ENCODE measurements around the gene DHCR24. TPM values are rescaled to one million over a fixed set of nuclear protein-coding genes. Genes with fewer than 3 reads are reported as not detected.
A peak's percentile ranks its signal among the peaks of the same experiment; 100 is the strongest.

DHCR24 gene
- total RNA-seq, 4 donors from 2014 or later = 299 to 488 (median 404) TPM

GRCh38 chr1:54804471-54805132 lies 82.4 kb downstream of the DHCR24 start:
- H3K4me3 ChIP-seq (ENCODE audit: low read depth, poor library complexity, severe bottlenecking) = no peak overlapping the region
- TF ChIP-seq CTCF (IDR thresholded peaks at IDR 0.05) (no peak), POLR2A (IDR thresholded peaks at IDR 0.05) (no peak)
- intact Hi-C loops (cut with DNase I; ENCODE audit: low total_unique reads) = no loop called here
- 73 to 78% methylated on average over 5 to 6 of the region's 6 CpGs for WGBS, 2 donors
- peak in 1 of 2 donors; percentile 53 for DNase-seq (ENCODE audit: low spot score in 2 of 2)

- TF ChIP-seq POLR2A (IDR thresholded peaks at IDR 0.05) (no peak), CTCF (IDR thresholded peaks at IDR 0.05) (no peak)
- intact Hi-C loops (cut with DNase I; ENCODE audit: low total_unique reads) = no loop called here
- 56 to 67% methylated on average over 4 of the region's 4 CpGs for WGBS, 2 donors
- H3K4me3 ChIP-seq (ENCODE audit: low read depth, poor library complexity, severe bottlenecking) = no peak overlapping the region
- DNase-seq (ENCODE audit: low spot score in 2 of 2) = peak in 1 of 2 donors; percentile 46
Measured at GRCh38 chr1:54803761-54804470, 83.1 kb downstream of the DHCR24 start.

GRCh38 chr1:54800899-54801759 lies 85.9 kb downstream of the DHCR24 start, which contains the start of gene TTC22:
TTC22 (minus strand) TSS chr1:54801323; CDS start chr1:54801163, 160 bp downstream.
- 3 to 4% methylated on average over 36 to 57 of the region's 58 CpGs for WGBS, 2 donors
- intact Hi-C loops (cut with DNase I; ENCODE audit: low total_unique reads) = no loop called here

GRCh38 chr1:54800041-54800898 lies 86.7 kb downstream of the DHCR24 start:
- H3K4me3 ChIP-seq (ENCODE audit: low read depth, poor library complexity, severe bottlenecking) = peak overlapping the region; percentile 35
- DNase-seq (ENCODE audit: low spot score in 2 of 2) = peak in 1 of 2 donors; percentile 82
- WGBS, 2 donors = 37 to 53% methylated on average over 18 to 27 of the region's 39 CpGs
- TF ChIP-seq POLR2A (IDR thresholded peaks at IDR 0.05) = no peak
- no peak for TF ChIP-seq CTCF (IDR thresholded peaks at IDR 0.05)
- intact Hi-C loops (cut with DNase I; ENCODE audit: low total_unique reads) = no loop called here

More at GRCh38 chr1:54800899-54801759, 85.9 kb downstream of the DHCR24 start, which contains the start of gene TTC22:
- peak in 1 of 2 donors; percentile 89 for DNase-seq (ENCODE audit: low spot score in 2 of 2)
- no peak for TF ChIP-seq CTCF (IDR thresholded peaks at IDR 0.05)
- TF ChIP-seq POLR2A (IDR thresholded peaks at IDR 0.05) = no peak
- H3K4me3 ChIP-seq (ENCODE audit: low read depth, poor library complexity, severe bottlenecking) = peak within 1 kb of the TSS; percentile 35

Other genes with a start within 250 kb of the DHCR24 start
- 1 to 10 TPM in 3 of 4 donors, under 1 TPM in 1; 0.65 to 3.0 (median 2.0) TPM for gene MROH7, start 245.4 kb downstream of the DHCR24 start, total RNA-seq
- 10 to 100 TPM; 15.7 to 21.2 (median 18.3) TPM for gene TTC4, start 171.3 kb downstream of the DHCR24 start, total RNA-seq
- 1 to 10 TPM; 4.0 to 7.7 (median 5.1) TPM for gene PARS2, start 122.7 kb downstream of the DHCR24 start, total RNA-seq
- gene TTC22, start 85.9 kb downstream of the DHCR24 start, total RNA-seq = 10 to 100 TPM; 49.1 to 76.6 (median 65.7) TPM
- gene TMEM61, start 93.4 kb upstream of the DHCR24 start, total RNA-seq = 1 to 10 TPM; 3.1 to 4.6 (median 4.4) TPM
- gene BSND, start 111.7 kb upstream of the DHCR24 start, total RNA-seq = not detected
- gene PCSK9, start 152.4 kb upstream of the DHCR24 start, total RNA-seq = 1 to 10 TPM in 2 of 4 donors, under 1 TPM in 2; 0.25 to 1.2 (median 0.69) TPM

All from lower leg skin (tissue), 4 donors.